Measurements from ENCODE around the gene MIER3. TPM values are rescaled to one million over a fixed set of nuclear protein-coding genes. Genes with fewer than 3 reads are reported as not detected.
A peak's percentile ranks its signal among the peaks of the same experiment; 100 is the strongest.

MIER3 gene
- total and polyA plus RNA-seq, 2 of the 13 experiments (the other 11 are each of a cell fraction or from before 2014, with no cell fraction given) = 14.6 to 38.8 TPM

- TF ChIP-seq, protein P1, sequence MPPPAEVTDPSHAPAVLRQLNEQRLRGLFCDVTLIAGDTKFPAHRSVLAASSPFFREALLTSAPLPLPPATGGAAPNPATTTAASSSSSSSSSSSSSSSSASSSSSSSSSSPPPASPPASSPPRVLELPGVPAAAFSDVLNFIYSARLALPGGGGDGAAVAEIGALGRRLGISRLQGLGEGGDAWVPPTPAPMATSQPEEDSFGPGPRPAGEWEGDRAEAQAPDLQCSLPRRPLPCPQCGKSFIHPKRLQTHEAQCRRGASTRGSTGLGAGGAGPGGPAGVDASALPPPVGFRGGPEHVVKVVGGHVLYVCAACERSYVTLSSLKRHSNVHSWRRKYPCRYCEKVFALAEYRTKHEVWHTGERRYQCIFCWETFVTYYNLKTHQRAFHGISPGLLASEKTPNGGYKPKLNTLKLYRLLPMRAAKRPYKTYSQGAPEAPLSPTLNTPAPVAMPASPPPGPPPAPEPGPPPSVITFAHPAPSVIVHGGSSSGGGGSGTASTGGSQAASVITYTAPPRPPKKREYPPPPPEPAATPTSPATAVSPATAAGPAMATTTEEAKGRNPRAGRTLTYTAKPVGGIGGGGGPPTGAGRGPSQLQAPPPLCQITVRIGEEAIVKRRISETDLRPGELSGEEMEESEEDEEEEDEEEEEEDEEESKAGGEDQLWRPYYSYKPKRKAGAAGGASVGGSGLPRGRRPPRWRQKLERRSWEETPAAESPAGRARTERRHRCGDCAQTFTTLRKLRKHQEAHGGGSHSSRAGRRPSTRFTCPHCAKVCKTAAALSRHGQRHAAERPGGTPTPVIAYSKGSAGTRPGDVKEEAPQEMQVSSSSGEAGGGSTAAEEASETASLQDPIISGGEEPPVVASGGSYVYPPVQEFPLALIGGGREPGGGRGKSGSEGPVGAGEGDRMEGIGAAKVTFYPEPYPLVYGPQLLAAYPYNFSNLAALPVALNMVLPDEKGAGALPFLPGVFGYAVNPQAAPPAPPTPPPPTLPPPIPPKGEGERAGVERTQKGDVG (CRISPR knock-in tag; IDR thresholded peaks at IDR 0.05; ENCODE audit: borderline replicate concordance) = no peak
- TF ChIP-seq ZNF12 (CRISPR knock-in tag; IDR thresholded peaks at IDR 0.05) (peak; percentile 61; the same call in 1 of the 2 replicates), NONO (IDR thresholded peaks at IDR 0.05) (no peak), NONO (CRISPR knock-in tag; conservative IDR thresholded peaks at IDR 0.05) (peak; percentile 53), MAX (IDR thresholded peaks at IDR 0.05) (peak; percentile 89), TBX2 (CRISPR knock-in tag; IDR thresholded peaks at IDR 0.05; ENCODE audit: borderline replicate concordance) (peak; percentile 29), ZNF367 (CRISPR knock-in tag; IDR thresholded peaks at IDR 0.05; ENCODE audit: borderline replicate concordance) (no peak), ARID5B (CRISPR knock-in tag; IDR thresholded peaks at IDR 0.05) (peak; percentile 18; the same call in 1 of the 2 replicates), ZNF280B (CRISPR knock-in tag; IDR thresholded peaks at IDR 0.05; ENCODE audit: borderline replicate concordance) (peak; percentile 77; the same call in 1 of the 2 replicates), DBP (CRISPR knock-in tag; IDR thresholded peaks at IDR 0.05; ENCODE audit: not compliant biosample characterization) (no peak), MED8 (CRISPR knock-in tag; IDR thresholded peaks at IDR 0.05; ENCODE audit: insufficient replicate concordance) (peak; percentile 34), KLF11 (CRISPR knock-in tag; IDR thresholded peaks at IDR 0.05) (peak; percentile 63; the same call in 1 of the 2 replicates), KDM1A (CRISPR knock-in tag; IDR thresholded peaks at IDR 0.05) (no peak), GABPA (IDR thresholded peaks at IDR 0.05; ENCODE audit: low read depth, low read length) (no peak; the same call in 1 of the 2 replicates), GABPA (CRISPR knock-in tag; IDR thresholded peaks at IDR 0.05; ENCODE audit: low read depth) (peak; percentile 63), ZNF317 (CRISPR knock-in tag; IDR thresholded peaks at IDR 0.05) (0 out of 2 replicates have a peak, but pooled peaks have one; percentile 67), KDM5A (IDR thresholded peaks at IDR 0.05; ENCODE audit: borderline replicate concordance, low read length) (no peak)
- TF ChIP-seq, protein P2, sequence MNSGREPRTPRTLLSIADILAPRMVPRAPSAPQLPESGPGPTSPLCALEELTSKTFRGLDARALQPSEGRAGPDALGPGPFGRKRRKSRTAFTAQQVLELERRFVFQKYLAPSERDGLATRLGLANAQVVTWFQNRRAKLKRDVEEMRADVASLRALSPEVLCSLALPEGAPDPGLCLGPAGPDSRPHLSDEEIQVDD (CRISPR knock-in tag; IDR thresholded peaks at IDR 0.05; ENCODE audit: borderline replicate concordance) = no peak
Measured at GRCh38 chr5:56909294-56910209, 42.4 kb downstream of the MIER3 start, which contains the start of gene SETD9 (continued).
